ENCODE data around the gene PITPNC1.
"Not testable (repeated sequence)": the region's sequence is repeated elsewhere in the genome, so short reads cannot be mapped to it uniquely, and the experiment has no call there.

The PITPNC1 gene

DNA sequence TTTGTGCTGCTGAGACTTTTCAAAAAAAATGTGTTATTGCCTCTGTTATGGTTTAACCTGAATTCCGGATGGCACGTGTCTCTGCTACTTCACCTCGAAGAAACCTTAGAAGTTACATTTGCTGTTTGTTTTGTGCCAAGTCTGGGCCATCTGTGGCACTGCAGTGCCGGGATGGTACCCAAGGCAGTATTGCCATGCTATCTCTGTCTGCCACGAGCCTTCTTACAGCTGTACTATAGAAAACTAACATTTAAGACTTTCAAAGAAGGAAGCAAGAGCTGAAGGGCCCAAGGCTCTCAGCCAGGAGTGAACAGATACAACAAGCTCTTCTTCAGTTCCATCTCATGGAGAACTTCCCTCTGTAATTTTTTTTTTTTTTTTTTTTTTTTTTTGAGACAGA, 267.0 kb downstream of the PITPNC1 start:
- Histone ChIP-seq H3K9ac (ENCODE audit: low read depth, low read length) (no peak overlapping the region), H3K4me1 (ENCODE audit: insufficient read depth, low read length) (no peaks in the 10 kb centered on the region), H3K36me3 (ENCODE audit: insufficient read depth, low read length) (no peaks in the 10 kb centered on the region), H3K27me3 (ENCODE audit: insufficient read depth, low read length) (no peaks in the 10 kb centered on the region), H3K4me3 (ENCODE audit: low read length) (no peak overlapping the region), H3K9me3 (ENCODE audit: insufficient read depth, low read depth, low read length) (no peaks in the 10 kb centered on the region), H3K27ac (ENCODE audit: low read depth, low read length) (no peak overlapping the region)
- 96% methylated on average over 5 of the region's 5 CpGs for WGBS

DNA sequence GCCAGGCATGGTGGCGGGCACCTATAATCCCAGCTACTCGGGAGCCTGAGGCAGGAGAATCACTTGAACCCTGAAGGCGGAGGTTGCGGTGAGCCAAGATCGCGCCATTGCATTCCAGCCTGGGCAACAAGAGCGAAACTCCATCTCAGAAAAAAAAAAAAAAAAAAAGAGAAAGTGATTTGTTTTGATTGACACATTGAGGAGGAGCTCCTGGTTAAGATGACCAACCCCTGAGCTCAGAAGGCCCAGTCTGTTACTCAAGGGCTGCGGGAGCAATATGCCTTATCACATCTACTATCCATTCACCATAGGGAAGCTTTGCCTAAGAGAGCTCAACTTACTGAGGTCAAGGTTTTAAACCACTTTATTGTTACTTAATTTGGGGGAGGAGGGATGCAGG, 268.1 kb downstream of the PITPNC1 start:
- 93% methylated on average over 8 of the region's 8 CpGs for WGBS
- not testable (repeated sequence) for H3K27me3 ChIP-seq (ENCODE audit: insufficient read depth, low read length); H3K9ac ChIP-seq (ENCODE audit: low read depth, low read length); H3K4me1 ChIP-seq (ENCODE audit: insufficient read depth, low read length); H3K36me3 ChIP-seq (ENCODE audit: insufficient read depth, low read length); H3K4me3 ChIP-seq (ENCODE audit: low read length); H3K27ac ChIP-seq (ENCODE audit: low read depth, low read length); H3K9me3 ChIP-seq (ENCODE audit: insufficient read depth, low read depth, low read length)

DNA sequence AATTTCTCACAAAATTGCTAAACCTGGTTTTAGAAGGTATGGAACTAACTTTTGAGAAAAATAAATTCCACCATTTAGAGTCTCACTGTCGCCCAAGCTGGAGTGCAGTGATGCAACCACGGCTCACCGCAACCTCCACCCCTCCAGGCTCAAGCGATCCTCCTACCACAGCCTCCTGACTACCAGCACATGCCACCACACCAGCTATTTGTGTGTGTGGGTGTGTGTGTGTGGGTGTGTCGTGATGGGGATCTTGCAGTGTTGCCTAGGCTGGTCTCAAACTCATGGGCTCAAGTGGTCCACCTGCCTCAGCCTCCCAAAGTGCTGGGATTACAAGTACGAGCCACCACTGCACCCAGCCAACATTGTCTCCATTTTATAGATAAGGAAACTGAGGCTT, 269.4 kb downstream of the PITPNC1 start:
- WGBS: 96% methylated on average over 5 of the region's 6 CpGs
- peaks cover 12% of the 10 kb centered on the region for H3K4me1 ChIP-seq (ENCODE audit: insufficient read depth, low read length)

DNA sequence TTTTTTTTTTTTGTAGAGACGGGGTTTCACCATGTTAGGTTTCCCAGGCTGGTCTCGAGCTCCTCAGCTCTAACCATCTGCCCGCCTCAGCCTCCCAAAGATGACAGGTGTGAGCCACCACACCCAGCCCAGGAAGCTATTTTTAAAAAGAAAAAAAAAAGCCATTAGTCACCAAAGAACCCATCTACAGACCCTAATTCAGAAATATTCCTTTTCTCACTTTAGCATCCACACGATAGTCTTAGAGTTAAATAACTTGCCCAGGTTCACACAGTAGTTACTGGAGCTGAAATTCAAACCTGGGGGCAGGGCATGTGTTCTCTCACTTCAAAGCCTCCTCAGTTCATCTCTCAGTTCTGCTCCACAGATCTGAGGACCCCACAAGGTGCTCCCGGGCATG, 270.4 kb downstream of the PITPNC1 start:
- H3K36me3 ChIP-seq (ENCODE audit: insufficient read depth, low read length): no peaks in the 10 kb centered on the region
- no peaks in the 10 kb centered on the region for H3K27me3 ChIP-seq (ENCODE audit: insufficient read depth, low read length)
- H3K27ac ChIP-seq (ENCODE audit: low read depth, low read length): no peak overlapping the region
- no peaks in the 10 kb centered on the region for H3K9me3 ChIP-seq (ENCODE audit: insufficient read depth, low read depth, low read length)
- peaks cover 12% of the 10 kb centered on the region for H3K4me1 ChIP-seq (ENCODE audit: insufficient read depth, low read length)
- 92% methylated on average over 5 of the region's 5 CpGs for WGBS
- no peak overlapping the region for H3K4me3 ChIP-seq (ENCODE audit: low read length)
- no peak overlapping the region for H3K9ac ChIP-seq (ENCODE audit: low read depth, low read length)

More for the DNA sequence above, 269.4 kb downstream of the PITPNC1 start:
- Histone ChIP-seq H3K27ac (ENCODE audit: low read depth, low read length) (no peak overlapping the region), H3K9ac (ENCODE audit: low read depth, low read length) (no peak overlapping the region), H3K36me3 (ENCODE audit: insufficient read depth, low read length) (no peaks in the 10 kb centered on the region), H3K27me3 (ENCODE audit: insufficient read depth, low read length) (no peaks in the 10 kb centered on the region), H3K9me3 (ENCODE audit: insufficient read depth, low read depth, low read length) (no peaks in the 10 kb centered on the region), H3K4me3 (ENCODE audit: low read length) (no peak overlapping the region)

DNA sequence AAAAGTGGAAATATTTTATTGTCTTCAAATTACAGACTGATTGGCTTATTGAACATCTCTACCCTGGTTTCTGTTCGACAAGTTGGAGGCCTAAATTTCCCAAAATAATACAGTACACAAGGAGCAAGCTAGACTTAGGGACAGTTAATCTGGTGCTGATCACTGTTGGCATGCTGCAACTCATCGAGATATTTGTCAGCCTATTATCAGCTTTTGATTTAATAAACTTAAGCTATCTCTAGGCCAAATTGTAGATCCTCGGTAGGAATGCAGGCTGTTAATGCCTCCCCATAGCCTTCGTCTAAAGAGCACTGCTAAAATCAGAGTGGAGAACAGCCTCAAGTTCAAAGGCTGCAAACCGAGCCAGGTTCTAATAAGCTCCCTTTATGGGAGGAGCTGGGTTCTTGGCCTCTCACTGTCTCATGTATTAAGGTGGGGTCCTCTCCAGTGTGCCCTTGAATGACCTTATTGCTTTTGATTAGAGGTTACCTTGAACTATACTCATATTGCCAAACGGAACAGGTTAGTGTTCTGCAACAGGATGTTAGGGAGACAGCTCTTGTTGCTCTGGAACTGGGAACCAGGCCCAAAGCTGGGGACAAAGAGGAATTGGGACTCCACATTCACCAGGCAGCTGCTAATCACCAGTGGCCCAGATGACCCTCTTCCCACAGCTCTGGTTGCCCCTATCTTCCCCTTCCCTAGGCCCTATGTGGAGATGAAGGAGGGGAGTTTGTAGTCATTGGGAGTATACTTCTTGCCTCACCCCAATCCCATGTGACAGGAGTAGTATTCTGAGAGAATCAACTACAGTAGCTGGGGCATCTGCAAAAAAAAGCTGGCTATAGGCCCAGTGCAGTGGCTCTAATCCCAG, 271.2 kb downstream of the PITPNC1 start:
- Histone ChIP-seq H3K27me3 (ENCODE audit: insufficient read depth, low read length) (no peaks in the 10 kb centered on the region), H3K9me3 (ENCODE audit: insufficient read depth, low read depth, low read length) (no peaks in the 10 kb centered on the region), H3K4me3 (ENCODE audit: low read length) (no peak overlapping the region), H3K27ac (ENCODE audit: low read depth, low read length) (no peak overlapping the region), H3K36me3 (ENCODE audit: insufficient read depth, low read length) (no peaks in the 10 kb centered on the region), H3K4me1 (ENCODE audit: insufficient read depth, low read length) (peaks cover 12% of the 10 kb centered on the region), H3K9ac (ENCODE audit: low read depth, low read length) (no peak overlapping the region)
- WGBS: 92% methylated on average over 6 of the region's 6 CpGs

DNA sequence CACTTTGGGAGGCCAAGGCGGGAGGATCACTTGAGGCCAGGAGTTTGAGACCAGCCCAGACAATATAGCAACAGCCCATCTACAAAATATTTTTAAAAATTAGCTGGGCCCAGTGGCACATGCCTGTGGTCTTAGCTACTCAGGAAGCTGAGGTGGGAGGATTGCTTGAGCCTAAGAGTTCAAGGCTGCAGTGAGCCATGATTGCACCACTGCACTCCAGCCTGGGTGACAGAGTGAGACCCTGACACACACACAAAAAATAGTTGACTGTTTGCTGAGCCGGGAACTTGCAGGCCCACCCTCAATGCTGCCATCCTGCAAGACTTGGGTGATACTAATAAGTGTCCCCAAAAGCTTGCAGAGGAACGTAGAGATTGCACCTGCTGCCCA, 271.8 kb downstream of the PITPNC1 start:
- peaks cover 12% of the 10 kb centered on the region for H3K4me1 ChIP-seq (ENCODE audit: insufficient read depth, low read length)
- H3K9ac ChIP-seq (ENCODE audit: low read depth, low read length): not testable (repeated sequence)
- 91% methylated on average over 3 of the region's 3 CpGs for WGBS

DNA sequence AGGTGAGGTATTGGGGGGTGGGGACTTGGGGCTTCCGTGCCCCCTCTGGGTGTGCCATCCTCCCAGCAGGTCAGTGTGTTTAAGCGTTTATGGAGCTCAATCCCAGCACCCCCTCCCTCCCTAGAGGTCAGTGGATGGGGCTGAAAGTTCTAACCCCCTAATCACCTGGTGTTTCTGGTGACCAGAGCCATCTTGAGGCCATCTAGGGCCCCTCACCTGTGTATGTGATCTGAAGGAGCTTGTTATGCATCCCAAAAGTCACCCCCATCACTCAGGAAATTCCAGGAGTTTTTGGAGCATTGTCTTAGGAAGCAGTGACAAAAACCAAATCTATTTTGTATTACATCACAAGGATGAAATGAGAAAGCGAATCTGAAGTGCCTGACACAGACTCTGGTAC, 272.8 kb downstream of the PITPNC1 start:
- Histone ChIP-seq H3K9me3 (ENCODE audit: insufficient read depth, low read depth, low read length) (no peaks in the 10 kb centered on the region), H3K4me1 (ENCODE audit: insufficient read depth, low read length) (peaks cover 12% of the 10 kb centered on the region), H3K36me3 (ENCODE audit: insufficient read depth, low read length) (no peaks in the 10 kb centered on the region), H3K4me3 (ENCODE audit: low read length) (no peak overlapping the region), H3K27ac (ENCODE audit: low read depth, low read length) (0 out of 2 replicates have a peak overlapping the region, but pooled peaks have one; percentile 18), H3K9ac (ENCODE audit: low read depth, low read length) (no peak overlapping the region), H3K27me3 (ENCODE audit: insufficient read depth, low read length) (no peaks in the 10 kb centered on the region)
- WGBS: 89% methylated on average over 2 of the region's 3 CpGs

More for the DNA sequence above, 271.8 kb downstream of the PITPNC1 start:
- H3K9me3 ChIP-seq (ENCODE audit: insufficient read depth, low read depth, low read length); H3K4me3 ChIP-seq (ENCODE audit: low read length); H3K36me3 ChIP-seq (ENCODE audit: insufficient read depth, low read length); H3K27me3 ChIP-seq (ENCODE audit: insufficient read depth, low read length); H3K27ac ChIP-seq (ENCODE audit: low read depth, low read length): not testable (repeated sequence)

DNA sequence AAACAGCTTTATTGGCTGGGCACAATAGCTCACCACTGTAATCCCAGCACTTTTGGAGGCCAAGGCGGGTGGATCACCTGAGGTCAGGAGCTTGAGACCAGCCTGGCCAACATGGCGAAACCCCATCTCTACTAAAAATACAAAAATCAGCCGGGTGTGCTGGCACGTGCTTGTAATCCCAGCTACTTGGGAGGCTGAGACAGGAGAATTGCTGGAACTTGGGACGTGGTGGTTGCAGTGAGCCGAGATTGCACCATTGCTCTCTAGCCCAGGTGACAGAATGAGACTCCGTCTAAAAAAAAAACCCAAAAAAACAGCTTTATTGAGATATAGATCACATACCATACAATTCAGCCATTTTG, 274.1 kb downstream of the PITPNC1 start:
- 94% methylated on average over 7 of the region's 7 CpGs for WGBS
- not testable (repeated sequence) for H3K9me3 ChIP-seq (ENCODE audit: insufficient read depth, low read depth, low read length); H3K36me3 ChIP-seq (ENCODE audit: insufficient read depth, low read length); H3K9ac ChIP-seq (ENCODE audit: low read depth, low read length); H3K4me3 ChIP-seq (ENCODE audit: low read length); H3K27ac ChIP-seq (ENCODE audit: low read depth, low read length); H3K27me3 ChIP-seq (ENCODE audit: insufficient read depth, low read length)
- H3K4me1 ChIP-seq (ENCODE audit: insufficient read depth, low read length): peaks cover 12% of the 10 kb centered on the region

DNA sequence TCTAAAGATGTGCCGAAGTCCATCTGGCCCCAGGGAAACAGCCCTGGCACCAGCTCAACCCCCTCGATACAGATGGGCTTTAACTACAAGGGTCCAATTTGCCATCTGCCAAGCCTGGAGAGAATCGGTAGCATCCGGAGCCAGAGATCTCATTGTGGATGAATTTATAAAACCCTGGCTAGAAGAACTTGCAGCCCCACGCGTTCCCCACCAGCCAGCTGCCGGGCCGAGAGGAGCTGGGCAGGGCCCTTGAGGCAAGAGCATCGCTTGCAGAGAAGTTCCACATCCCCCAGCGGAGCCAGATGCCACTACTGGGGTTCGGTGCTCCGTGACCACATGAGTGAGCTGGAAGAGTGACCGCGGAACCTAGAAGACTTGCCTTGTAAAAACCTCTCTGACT, 275.4 kb downstream of the PITPNC1 start:
- H3K27ac ChIP-seq (ENCODE audit: low read depth, low read length): no peak overlapping the region
- peaks cover 12% of the 10 kb centered on the region for H3K4me1 ChIP-seq (ENCODE audit: insufficient read depth, low read length)
- WGBS: 96% methylated on average over 14 of the region's 14 CpGs
- no peak overlapping the region for H3K4me3 ChIP-seq (ENCODE audit: low read length)
- H3K9ac ChIP-seq (ENCODE audit: low read depth, low read length): no peak overlapping the region
- no peaks in the 10 kb centered on the region for H3K36me3 ChIP-seq (ENCODE audit: insufficient read depth, low read length)
- 0 out of 2 replicates have a peak, but pooled peaks cover under 1% of the 10 kb centered on the region for H3K9me3 ChIP-seq (ENCODE audit: insufficient read depth, low read depth, low read length)
- no peaks in the 10 kb centered on the region for H3K27me3 ChIP-seq (ENCODE audit: insufficient read depth, low read length)

DNA sequence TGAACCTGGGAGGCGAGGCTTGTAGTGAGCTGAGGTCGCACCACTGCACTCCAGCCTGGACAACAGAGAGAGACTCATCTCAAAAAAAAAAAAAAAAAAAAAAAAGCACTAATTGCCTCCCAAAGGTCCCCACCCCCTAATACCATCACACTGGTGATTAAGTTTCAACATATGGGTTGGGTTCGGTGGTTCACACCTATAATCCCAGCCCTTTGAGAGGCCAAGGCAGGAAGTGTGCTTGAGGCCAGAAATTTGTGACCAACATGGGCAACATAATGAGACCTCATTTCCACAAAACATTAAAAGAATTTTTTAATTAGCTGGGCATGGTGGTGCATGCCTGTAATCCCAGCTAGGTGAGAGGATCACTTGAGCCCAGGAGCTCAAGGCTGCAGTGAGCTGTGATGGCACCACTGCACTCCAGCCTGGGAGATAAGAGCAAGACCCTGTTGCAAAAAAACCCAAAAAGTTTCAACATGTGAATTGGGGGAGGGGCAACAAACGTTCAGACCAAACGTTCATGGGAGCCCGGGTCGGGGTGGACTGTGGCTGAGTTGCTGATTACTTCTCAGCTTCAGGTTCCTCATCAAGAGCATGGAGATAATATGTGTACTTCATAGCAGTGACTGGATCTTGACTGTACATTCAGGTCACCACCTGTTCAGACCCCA, 278.5 kb downstream of the PITPNC1 start:
- WGBS: 91% methylated on average over 7 of the region's 7 CpGs
- H3K36me3 ChIP-seq (ENCODE audit: insufficient read depth, low read length): peaks cover 6% of the 10 kb centered on the region; the same call in 1 of the 2 replicates
- H3K4me3 ChIP-seq (ENCODE audit: low read length): no peak overlapping the region
- no peak overlapping the region for H3K27ac ChIP-seq (ENCODE audit: low read depth, low read length)
- no peaks in the 10 kb centered on the region for H3K27me3 ChIP-seq (ENCODE audit: insufficient read depth, low read length)
- no peak overlapping the region for H3K9ac ChIP-seq (ENCODE audit: low read depth, low read length)
- H3K9me3 ChIP-seq (ENCODE audit: insufficient read depth, low read depth, low read length): peaks cover 16% of the 10 kb centered on the region
- 0 out of 2 replicates have a peak, but pooled peaks cover 3% of the 10 kb centered on the region for H3K4me1 ChIP-seq (ENCODE audit: insufficient read depth, low read length)

DNA sequence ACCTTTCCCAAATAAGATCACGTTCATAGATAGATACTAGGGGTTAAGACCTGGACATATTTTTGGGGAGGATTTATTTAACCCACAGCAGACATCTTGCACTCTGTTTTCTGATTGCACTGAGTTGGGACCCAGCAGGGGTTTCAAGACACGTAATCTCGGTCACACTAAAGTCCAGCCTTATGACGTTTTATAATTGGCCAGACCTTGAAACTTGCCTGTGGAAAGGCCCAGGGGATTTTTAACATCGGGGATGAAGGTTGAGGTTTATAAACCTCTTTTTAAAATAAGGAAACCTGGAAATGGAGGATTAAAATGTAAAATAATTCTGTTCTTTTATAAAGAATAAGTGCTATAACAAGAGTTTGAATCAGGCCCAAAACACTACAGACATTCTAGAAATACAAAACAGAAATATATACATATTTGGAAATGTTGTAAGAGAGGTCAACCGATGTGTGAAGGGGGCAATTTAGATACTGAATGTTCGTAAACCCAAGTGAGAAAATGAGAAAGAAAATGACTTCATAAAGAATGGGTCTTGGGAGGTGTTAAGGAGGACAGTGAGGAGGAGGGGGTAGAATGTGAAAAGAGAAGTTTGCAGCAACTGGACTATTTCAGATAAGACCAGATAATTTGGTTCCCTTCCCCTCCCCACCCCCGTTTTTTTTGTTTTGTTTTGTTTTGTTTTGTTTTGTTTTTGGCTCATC, 279.6 kb downstream of the PITPNC1 start:
- Histone ChIP-seq H3K4me1 (ENCODE audit: insufficient read depth, low read length) (no peaks in the 10 kb centered on the region), H3K4me3 (ENCODE audit: low read length) (no peak overlapping the region), H3K9me3 (ENCODE audit: insufficient read depth, low read depth, low read length) (peaks cover 16% of the 10 kb centered on the region), H3K36me3 (ENCODE audit: insufficient read depth, low read length) (peaks cover 6% of the 10 kb centered on the region; the same call in 1 of the 2 replicates), H3K9ac (ENCODE audit: low read depth, low read length) (no peak overlapping the region), H3K27me3 (ENCODE audit: insufficient read depth, low read length) (no peaks in the 10 kb centered on the region), H3K27ac (ENCODE audit: low read depth, low read length) (no peak overlapping the region)
- WGBS: 95% methylated on average over 6 of the region's 8 CpGs

Data from HUES64 (cell line).